ENCODE measurements around the gene MIF4GD.

The MIF4GD gene

GRCh38 chr17:75277664-75278071, 6.6 kb upstream of the MIF4GD start:
- no peak overlapping the region for H3K27ac Mint-ChIP-seq
- TF ChIP-seq CTCF (IDR thresholded peaks at IDR 0.05): no peak
- H3K9me3 Mint-ChIP-seq: no peaks in the 10 kb centered on the region
- no peaks in the 10 kb centered on the region for H3K4me1 Mint-ChIP-seq
- DNase-seq: no peak
- peaks cover 5% of the 10 kb centered on the region for H3K27me3 Mint-ChIP-seq (ENCODE audit: low read depth, poor library complexity)
- no peak overlapping the region for H3K4me3 Mint-ChIP-seq
- peaks cover 16% of the 10 kb centered on the region for H3K36me3 Mint-ChIP-seq (ENCODE audit: low read depth)

DNA sequence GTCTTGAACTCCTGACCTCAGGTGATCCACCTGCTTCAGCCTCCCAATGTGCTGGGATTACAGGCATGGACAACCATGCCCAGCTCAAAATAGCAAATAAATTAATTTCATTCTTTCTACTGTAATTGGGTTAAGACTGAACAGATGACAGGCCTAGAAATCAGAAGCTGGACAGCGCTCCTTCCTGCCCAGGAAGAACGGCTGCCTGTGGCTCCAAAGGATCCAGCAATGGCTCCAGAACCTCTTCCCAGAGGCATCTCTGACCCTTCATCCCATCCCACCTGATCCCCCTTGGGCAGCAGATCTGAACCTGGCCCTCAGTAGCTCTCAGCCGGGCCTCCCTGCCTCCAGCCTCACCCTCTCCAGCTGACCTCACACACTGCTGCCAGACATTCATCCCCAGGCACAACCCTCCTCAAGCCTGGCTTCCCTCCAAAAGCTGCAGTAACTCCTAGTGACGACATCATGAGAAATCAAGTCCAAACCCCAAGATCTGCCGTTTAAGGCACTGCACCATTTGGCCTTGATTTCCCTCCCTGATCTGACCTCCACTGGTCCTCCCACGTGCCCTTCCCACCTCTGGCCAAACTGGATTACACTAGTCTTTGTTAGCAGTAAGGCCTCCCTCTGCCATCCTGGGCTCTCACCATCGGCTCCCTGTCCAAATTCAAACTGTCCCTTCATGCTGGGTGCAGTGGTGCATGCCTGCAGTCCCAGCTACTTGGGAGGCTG, 3.1 kb upstream of the MIF4GD start:
- no peaks in the 10 kb centered on the region for H3K9me3 Mint-ChIP-seq
- peaks cover 11% of the 10 kb centered on the region for H3K36me3 Mint-ChIP-seq (ENCODE audit: low read depth)
- DNase-seq: no peak
- peak overlapping the region; percentile 31 for H3K4me3 Mint-ChIP-seq
- H3K4me1 Mint-ChIP-seq: peaks cover 13% of the 10 kb centered on the region
- H3K27ac Mint-ChIP-seq: no peak overlapping the region
- peaks cover 5% of the 10 kb centered on the region for H3K27me3 Mint-ChIP-seq (ENCODE audit: low read depth, poor library complexity)
- no peak for TF ChIP-seq CTCF (IDR thresholded peaks at IDR 0.05)

GRCh38 chr17:75272848-75273184, 1.8 kb upstream of the MIF4GD start:
- no peaks in the 10 kb centered on the region for H3K9me3 Mint-ChIP-seq
- DNase-seq: no peak
- peaks cover 19% of the 10 kb centered on the region for H3K4me1 Mint-ChIP-seq
- peaks cover 5% of the 10 kb centered on the region for H3K27me3 Mint-ChIP-seq (ENCODE audit: low read depth, poor library complexity)
- H3K27ac Mint-ChIP-seq: no peak overlapping the region
- H3K4me3 Mint-ChIP-seq: peak overlapping the region; percentile 64
- peaks cover 11% of the 10 kb centered on the region for H3K36me3 Mint-ChIP-seq (ENCODE audit: low read depth)
- no peak for TF ChIP-seq CTCF (IDR thresholded peaks at IDR 0.05)

DNA sequence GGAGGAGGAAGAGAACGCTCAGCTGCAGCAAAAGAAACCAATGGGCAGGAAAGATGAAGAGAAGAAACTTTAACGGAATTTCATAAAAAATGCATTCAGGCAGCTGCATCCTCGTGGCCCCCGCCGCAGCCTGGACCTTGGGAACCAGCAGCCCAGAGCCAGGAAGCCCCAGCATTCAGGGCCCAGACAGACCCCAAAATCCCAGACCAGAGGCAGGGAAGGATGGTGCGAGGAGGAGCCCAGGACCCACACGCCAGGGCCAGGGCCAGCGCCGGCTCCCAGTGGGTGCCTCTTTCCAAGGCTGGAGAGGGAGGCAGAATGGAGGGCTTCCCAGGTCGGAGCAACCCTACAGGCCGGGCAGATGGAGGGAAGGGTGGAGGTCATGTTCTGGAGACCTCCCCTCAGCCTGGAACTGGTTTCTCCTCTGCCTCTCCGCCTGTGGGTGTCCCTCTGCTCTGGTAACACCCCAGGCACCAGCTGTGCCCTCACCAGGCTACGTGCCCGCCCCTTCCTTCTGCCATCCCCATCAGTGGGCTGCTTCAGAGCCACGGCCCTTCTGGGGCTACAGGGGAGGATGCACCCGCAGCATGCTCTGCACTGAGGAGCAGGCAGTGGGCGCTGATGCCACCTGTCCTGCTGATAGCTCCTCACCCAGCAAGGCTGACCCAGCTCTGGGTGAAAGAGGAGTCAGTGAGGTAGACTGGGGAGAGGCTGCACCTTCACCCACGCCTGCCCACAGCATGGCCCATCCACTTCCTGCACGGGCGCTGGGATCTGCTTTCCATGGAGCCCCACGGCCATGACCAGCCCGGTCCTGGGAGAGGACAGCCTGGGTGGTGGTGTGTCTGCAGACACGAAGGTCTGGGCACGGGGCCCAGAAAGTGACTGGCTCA, 1.2 kb upstream of the MIF4GD start:
- H3K27me3 Mint-ChIP-seq (ENCODE audit: low read depth, poor library complexity): peaks cover 5% of the 10 kb centered on the region
- H3K27ac Mint-ChIP-seq: no peak overlapping the region
- no peak for TF ChIP-seq CTCF (IDR thresholded peaks at IDR 0.05)
- no peaks in the 10 kb centered on the region for H3K9me3 Mint-ChIP-seq
- peak overlapping the region; percentile 81 for H3K4me3 Mint-ChIP-seq
- DNase-seq: no peak
- peaks cover 24% of the 10 kb centered on the region for H3K4me1 Mint-ChIP-seq
- H3K36me3 Mint-ChIP-seq (ENCODE audit: low read depth): peaks cover 12% of the 10 kb centered on the region

DNA sequence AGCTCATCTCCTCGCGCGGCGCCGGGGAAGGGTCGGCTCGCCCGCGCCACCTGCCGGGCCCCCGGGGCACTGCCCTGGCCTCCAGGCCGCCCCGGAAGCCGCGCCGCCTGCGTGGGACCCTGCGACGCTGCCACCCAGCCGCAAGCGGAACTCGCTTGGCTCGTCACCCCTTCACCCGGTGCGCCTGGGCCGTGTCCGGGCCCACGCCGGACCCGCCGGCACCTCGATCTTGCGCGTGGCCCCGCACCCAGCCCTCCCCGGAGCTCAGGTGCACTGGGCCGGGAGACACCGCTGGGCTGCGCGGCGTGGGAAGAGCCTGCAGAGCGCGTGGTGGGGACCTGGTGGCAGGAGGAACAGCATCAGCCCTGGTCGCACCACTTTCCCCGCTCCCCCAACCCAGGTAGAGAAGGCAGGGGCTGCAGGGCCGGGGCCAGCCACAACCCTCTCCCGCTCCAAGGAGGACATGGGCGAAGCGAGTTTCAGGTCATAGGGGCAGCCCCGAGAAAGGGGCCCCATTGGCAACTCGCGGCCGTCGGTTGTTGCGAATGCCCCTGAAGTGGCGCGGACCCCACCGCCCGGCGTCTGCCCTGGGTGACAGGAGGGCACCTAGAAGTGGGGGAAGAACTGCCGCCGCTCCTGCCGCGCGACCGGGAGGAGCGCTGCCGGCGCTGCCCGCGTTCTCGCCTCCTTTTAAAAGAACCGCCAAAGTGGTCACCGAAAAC, 363 bp upstream of the MIF4GD start:
- no peaks in the 10 kb centered on the region for H3K9me3 Mint-ChIP-seq
- peak; percentile 87 for DNase-seq
- peak overlapping the region; percentile 81 for H3K4me3 Mint-ChIP-seq
- H3K27ac Mint-ChIP-seq: no peak overlapping the region
- H3K4me1 Mint-ChIP-seq: peaks cover 24% of the 10 kb centered on the region
- TF ChIP-seq CTCF (IDR thresholded peaks at IDR 0.05): peak; percentile 40
- peaks cover 16% of the 10 kb centered on the region for H3K36me3 Mint-ChIP-seq (ENCODE audit: low read depth)
- peaks cover 5% of the 10 kb centered on the region for H3K27me3 Mint-ChIP-seq (ENCODE audit: low read depth, poor library complexity)
